Stimulated activated CD4-positive, alpha-beta T cell treated with anti-CD3 and anti-CD28 coated beads, TNF-alpha, amount 100 ng/mL, for 4 hours (primary cell): ENCODE results near the gene GPR162.

Experiments used
- DNase-seq, 3 experiments: peaks; one replicate each; pipeline ENCODE4 v3.0.0-alpha.2; 2020; ENCODE audit warnings: low read depth in 3 of 3

Gene GPR162

GRCh38 chr12:6823182-6824084 is 1.8 kb downstream of the GPR162 start:
- DNase-seq: no peak

- DNase-seq: no peak
Observed at GRCh38 chr12:6824085-6824775, 2.6 kb downstream of the GPR162 start.

- DNase-seq: no peak
Observed at GRCh38 chr12:6824901-6825381, 3.3 kb downstream of the GPR162 start.

DNA sequence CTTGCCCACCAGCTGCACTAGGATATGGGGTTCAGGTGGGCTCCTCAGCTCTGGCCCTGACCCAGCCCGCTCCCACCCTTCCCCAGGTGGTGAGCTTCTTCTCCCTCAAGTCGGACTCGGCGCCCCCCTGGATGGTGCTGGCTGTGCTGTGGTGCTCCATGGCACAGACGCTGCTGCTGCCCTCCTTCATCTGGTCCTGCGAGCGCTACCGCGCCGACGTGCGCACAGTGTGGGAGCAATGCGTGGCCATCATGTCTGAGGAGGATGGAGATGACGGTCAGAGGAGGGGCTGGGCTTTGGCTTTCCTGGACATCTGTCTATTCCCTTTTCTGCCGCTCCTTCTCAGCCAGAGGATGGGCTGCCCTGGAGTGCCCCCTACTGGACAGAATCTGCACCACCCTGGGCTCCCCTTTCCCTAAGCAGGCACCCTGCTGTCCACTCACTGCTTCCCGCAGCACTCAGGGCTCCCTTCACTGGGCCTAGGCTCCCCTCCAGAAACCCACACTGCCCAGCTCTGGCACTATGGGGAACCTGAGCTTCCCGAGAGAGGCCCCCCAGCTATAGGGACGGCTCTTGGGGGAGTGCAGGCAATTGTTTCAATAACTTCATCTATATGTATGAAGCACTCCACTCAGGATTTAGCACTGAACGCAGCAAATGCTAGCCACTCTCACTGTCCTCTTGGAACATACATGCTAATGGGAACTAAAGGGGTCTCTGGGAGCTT is 3.9 kb downstream of the GPR162 start:
- DNase-seq: peak; percentile 65 to 82 (median 74)

DNA sequence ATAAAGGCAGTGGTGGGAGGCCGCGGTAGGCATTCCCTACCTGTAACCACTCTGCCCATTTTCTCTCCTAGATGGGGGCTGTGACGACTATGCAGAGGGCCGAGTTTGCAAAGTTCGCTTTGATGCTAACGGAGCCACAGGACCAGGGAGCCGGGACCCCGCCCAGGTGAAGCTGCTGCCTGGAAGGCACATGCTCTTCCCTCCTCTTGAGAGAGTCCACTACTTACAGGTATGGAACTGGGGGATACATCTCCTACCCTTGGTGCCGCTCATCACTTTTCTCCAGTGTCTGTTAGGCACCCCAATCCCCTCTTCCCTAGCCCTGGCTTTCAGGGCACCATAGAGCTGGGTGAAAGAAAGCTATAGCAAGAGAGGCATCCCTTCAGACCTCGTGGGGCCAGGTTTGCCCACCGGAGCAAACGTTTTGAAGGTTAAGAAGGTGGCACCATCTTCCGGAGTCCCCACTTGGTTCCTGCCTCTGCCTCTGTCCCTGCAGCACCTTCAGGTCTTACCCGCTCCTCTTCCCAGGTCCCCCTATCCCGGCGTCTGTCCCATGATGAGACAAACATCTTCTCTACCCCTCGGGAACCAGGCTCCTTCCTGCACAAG is 4.6 kb downstream of the GPR162 start:
- no peak for DNase-seq

GRCh38 chr12:6826734-6827436 is 5.3 kb downstream of the GPR162 start:
- no peak for DNase-seq

- peak in 2 of 3 experiments; percentile 17 to 26 for DNase-seq
Observed at GRCh38 chr12:6827437-6827911, 5.9 kb downstream of the GPR162 start.

GRCh38 chr12:6827982-6828780 is 6.6 kb downstream of the GPR162 start, which contains the start of gene P3H3:
Gene P3H3, plus strand, starts transcription at chr12:6828407. Its CDS starts 34 bp downstream, at chr12:6828441.
- no peak for DNase-seq

- peak in 1 of 3 experiments; percentile 42 for DNase-seq
Observed at GRCh38 chr12:6828781-6829535, 7.3 kb downstream of the GPR162 start.

DNA sequence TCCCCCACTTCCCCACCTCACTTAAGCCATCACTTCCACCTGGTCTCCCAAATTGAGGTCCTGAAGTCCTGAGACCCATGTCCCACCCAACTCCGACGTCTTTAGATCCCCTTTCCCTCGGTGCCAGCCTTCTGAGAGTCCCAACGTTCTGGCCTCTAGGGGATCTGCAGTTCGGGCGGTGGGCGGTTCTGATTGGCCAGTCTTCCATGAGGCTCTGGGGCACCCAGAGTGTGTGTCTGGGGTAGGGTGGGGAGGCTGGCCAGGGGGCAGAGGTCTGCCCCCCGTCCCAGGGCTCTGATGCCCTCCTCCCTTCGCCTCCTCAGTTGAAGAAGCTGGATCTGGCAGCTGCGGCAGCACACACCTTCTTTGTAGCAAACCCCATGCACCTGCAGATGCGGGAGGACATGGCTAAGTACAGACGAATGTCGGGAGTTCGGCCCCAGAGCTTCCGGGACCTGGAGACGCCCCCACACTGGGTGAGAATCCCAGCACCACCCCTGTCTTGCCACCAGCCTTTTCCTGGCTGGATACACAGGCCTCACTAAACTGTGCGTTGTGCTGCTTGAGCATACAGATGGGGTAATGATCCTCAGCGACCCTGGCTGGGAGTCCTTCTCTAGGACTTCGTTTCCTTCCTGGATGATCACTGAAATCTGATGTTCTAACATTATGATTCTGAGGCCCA is 8.1 kb downstream of the GPR162 start:
- no peak for DNase-seq

DNA sequence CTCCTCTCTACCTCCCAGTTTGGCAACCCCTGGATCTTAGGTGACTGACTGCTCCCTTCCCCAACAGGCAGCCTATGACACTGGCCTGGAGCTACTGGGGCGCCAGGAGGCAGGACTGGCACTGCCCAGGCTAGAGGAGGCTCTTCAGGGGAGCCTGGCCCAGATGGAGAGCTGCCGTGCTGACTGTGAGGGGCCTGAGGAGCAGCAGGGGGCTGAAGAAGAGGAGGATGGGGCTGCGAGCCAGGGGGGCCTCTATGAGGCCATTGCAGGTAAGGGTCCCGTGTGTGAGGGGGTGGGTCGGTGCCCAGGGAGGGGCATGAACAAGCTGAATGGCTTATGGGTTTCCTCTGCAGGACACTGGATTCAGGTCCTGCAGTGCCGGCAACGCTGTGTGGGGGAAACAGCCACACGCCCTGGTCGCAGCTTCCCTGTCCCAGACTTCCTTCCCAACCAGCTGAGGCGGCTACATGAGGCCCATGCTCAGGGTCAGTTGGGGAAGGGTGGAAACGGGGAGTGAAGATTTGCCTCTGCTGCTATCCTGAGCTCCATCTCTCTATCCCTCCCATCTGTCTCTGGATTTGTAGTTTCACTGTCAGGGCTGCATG is 8.8 kb downstream of the GPR162 start:
- DNase-seq: no peak

DNA sequence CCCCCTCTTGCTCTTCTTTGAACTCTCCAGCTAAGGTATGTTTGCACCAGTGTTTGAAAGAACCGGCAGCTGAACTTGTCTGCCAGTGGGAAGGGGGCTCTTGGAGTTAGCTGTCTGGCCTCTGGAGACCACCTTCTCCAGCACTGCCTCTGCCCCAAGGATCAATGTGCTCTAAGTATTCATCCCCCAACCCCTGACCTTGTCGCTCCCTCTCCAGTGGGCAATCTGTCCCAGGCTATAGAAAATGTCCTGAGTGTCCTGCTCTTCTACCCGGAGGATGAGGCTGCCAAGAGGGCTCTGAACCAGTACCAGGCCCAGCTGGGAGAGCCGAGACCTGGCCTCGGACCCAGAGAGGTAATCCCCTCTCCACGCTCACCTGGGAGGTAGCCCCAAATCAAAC is 9.4 kb downstream of the GPR162 start:
- DNase-seq: no peak

- DNase-seq: no peak
Observed at GRCh38 chr12:6831450-6831995, 9.9 kb downstream of the GPR162 start.

- no peak for DNase-seq
Observed at GRCh38 chr12:6832125-6832524, 10.5 kb downstream of the GPR162 start.

DNA sequence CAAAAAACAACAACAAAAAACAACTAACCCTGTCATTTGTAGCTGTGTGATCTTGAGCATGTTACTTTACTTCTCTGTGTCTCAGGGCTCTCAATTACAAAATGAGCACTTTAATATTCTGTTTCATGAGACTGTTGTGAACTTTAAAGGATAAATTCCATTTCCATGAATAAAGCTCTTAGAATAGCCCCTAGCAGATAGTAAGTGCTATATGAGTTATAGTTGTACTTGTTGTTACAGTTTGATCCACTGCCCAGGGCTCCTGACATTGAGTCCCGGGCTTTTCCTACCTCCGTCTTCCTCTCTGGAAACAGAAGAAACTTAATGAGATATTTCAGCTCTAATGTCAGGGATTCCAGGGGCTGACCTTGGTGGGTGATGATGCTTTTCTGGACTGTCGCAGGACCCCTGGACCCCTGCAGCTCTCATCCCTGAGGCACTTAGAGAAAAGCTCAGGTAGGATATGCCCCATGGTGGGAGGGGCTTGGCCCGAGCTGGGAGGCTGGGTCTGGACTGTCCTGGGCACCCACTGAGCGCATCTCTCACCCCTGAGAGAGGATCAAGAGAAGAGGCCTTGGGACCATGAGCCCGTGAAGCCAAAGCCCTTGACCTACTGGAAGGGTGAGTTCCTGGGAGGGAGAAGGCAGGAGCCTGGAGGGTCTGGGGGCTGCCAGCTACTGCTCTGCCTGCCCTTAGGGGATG is 11.7 kb downstream of the GPR162 start:
- no peak for DNase-seq

- DNase-seq: no peak
Observed at GRCh38 chr12:6834254-6834653, 12.6 kb downstream of the GPR162 start.

DNA sequence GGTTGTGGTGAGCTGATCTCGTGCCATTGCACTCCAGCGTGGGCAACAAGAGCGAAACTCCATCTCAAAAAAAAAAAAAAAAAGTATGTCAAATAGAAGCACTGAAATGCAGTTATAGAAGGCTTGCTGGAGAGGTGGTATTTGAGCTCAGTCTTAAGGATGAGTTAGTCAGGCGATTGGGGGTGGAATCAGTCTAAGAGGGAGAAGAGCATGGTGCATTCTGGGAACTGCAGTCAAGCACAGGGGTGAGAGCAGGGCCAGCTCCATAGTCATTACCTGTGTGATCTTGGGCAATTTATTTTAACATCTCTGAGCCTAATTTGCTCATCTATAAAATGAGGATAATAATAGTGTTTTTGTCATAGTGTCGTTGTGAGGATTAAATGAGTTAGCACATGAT is 13.3 kb downstream of the GPR162 start:
- DNase-seq: no peak
